H9 (cell line): ENCODE data around the gene HHIP. TPM values are rescaled to one million over a fixed set of nuclear protein-coding genes. Genes with fewer than 3 reads are reported as not detected.

Source experiments
- DNase-seq: peaks from one replicate; pipeline ENCODE4 v3.0.0-alpha.2; 2017
- H2AFZ ChIP-seq: one replicate; pipeline ENCODE4 v1.6.1; 2013; ENCODE audit warnings: mild to moderate bottlenecking, low read length, control low read depth, moderate library complexity
- H2AK5ac ChIP-seq: 2 replicates; pipeline ENCODE4 v1.6.1; 2013; ENCODE audit warnings: low read length, control low read depth, mixed read lengths; ENCODE audit not compliant: insufficient read length
- H2BK120ac ChIP-seq: one replicate; pipeline ENCODE4 v1.6.1; 2013; ENCODE audit warnings: low read depth, mild to moderate bottlenecking, low read length, control low read depth, inconsistent platforms; ENCODE audit not compliant: poor library complexity, severe bottlenecking
- H2BK12ac ChIP-seq: 2 replicates; pipeline ENCODE4 v1.6.1; 2013; ENCODE audit warnings: low read length, control low read depth, mixed read lengths, low read depth; ENCODE audit not compliant: insufficient read length
- H2BK15ac ChIP-seq: 2 replicates; pipeline ENCODE4 v1.6.1; 2013; ENCODE audit warnings: low read depth, low read length, control low read depth
- H2BK20ac ChIP-seq: one replicate; pipeline ENCODE4 v1.6.1; 2013; ENCODE audit warnings: low read depth, mild to moderate bottlenecking, low read length, control low read depth, inconsistent platforms; ENCODE audit not compliant: poor library complexity, severe bottlenecking
- H2BK5ac ChIP-seq: 2 replicates; pipeline ENCODE4 v1.6.1; 2013; ENCODE audit warnings: low read length, control low read depth, mixed read lengths; ENCODE audit not compliant: insufficient read length
- H3K14ac ChIP-seq: 2 replicates; pipeline ENCODE4 v1.6.1; 2013; ENCODE audit warnings: low read length, control low read depth; ENCODE audit not compliant: insufficient read depth
- H3K18ac ChIP-seq: 2 replicates; pipeline ENCODE4 v1.6.1; 2013; ENCODE audit warnings: low read depth, mild to moderate bottlenecking, mixed read lengths, low read length, control low read depth; ENCODE audit not compliant: insufficient read length
- H3K23ac ChIP-seq: 2 replicates; pipeline ENCODE4 v1.6.1; 2013; ENCODE audit warnings: low read length, control low read depth, mixed read lengths, low read depth; ENCODE audit not compliant: insufficient read length
- H3K23me2 ChIP-seq: 2 replicates; pipeline ENCODE4 v1.6.1; 2013; ENCODE audit warnings: low read depth, mild to moderate bottlenecking, mixed read lengths, low read length, control low read depth; ENCODE audit not compliant: insufficient read length, poor library complexity, severe bottlenecking
- H3K27ac ChIP-seq: 2 replicates; pipeline ENCODE4 v1.5.1; 2013; ENCODE audit warnings: low read length, control low read depth, mixed read lengths, low read depth; ENCODE audit not compliant: insufficient read length
- H3K27me3 ChIP-seq: 2 replicates; pipeline ENCODE4 v1.6.1; 2013; ENCODE audit warnings: low read length, control low read depth, inconsistent platforms; ENCODE audit not compliant: insufficient read depth
- H3K4ac ChIP-seq: 2 replicates; pipeline ENCODE4 v1.6.1; 2013; ENCODE audit warnings: low read depth, mild to moderate bottlenecking, control low read depth, inconsistent platforms, low read length, moderate library complexity
- H3K4me1 ChIP-seq: 2 replicates; pipeline ENCODE4 v1.6.1; 2013; ENCODE audit warnings: low read length, control low read depth, inconsistent platforms; ENCODE audit not compliant: insufficient read depth
- H3K4me2 ChIP-seq: 2 replicates; pipeline ENCODE4 v1.6.1; 2013; ENCODE audit warnings: low read length, control low read depth, mixed read lengths; ENCODE audit not compliant: insufficient read length, insufficient read depth
- H3K56ac ChIP-seq: 2 replicates; pipeline ENCODE4 v1.6.1; 2013; ENCODE audit warnings: low read depth, mild to moderate bottlenecking, mixed read lengths, low read length, control low read depth; ENCODE audit not compliant: insufficient read length
- H3K79me1 ChIP-seq: 2 replicates; pipeline ENCODE4 v1.6.1; 2013; ENCODE audit warnings: low read depth, mild to moderate bottlenecking, moderate library complexity, low read length, control low read depth, inconsistent platforms; ENCODE audit not compliant: insufficient read depth, poor library complexity, severe bottlenecking
- H3K79me2 ChIP-seq: 2 replicates; pipeline ENCODE4 v1.6.1; 2013; ENCODE audit warnings: low read length, control low read depth, inconsistent platforms; ENCODE audit not compliant: insufficient read depth
- H3K9ac ChIP-seq: 2 replicates; pipeline ENCODE4 v1.6.1; 2013; ENCODE audit warnings: low read length, control low read depth, mixed read lengths; ENCODE audit not compliant: insufficient read length; ENCODE audit errors: extremely low read depth
- H3K9me3 ChIP-seq: one replicate; pipeline ENCODE4 v1.6.1; 2013; ENCODE audit warnings: low read depth, low read length, inconsistent platforms; ENCODE audit not compliant: control insufficient read depth
- H3T11ph ChIP-seq: one replicate; pipeline ENCODE4 v1.6.1; 2013; ENCODE audit warnings: mild to moderate bottlenecking, low read length, control low read depth, inconsistent platforms
- H4K20me1 ChIP-seq: one replicate; pipeline ENCODE4 v1.6.1; 2013; ENCODE audit not compliant: control insufficient read depth, insufficient read length, insufficient read depth
- H4K5ac ChIP-seq: 2 replicates; pipeline ENCODE4 v1.6.1; 2013; ENCODE audit warnings: low read depth, mild to moderate bottlenecking, mixed read lengths, low read length, control low read depth; ENCODE audit not compliant: insufficient read length
- H4K8ac ChIP-seq: replicated peaks from 2 replicates; pipeline ENCODE4 v1.6.1; 2013; ENCODE audit warnings: low read length, control low read depth, mixed read lengths, low read depth; ENCODE audit not compliant: insufficient read length
- H4K91ac ChIP-seq: 2 replicates; pipeline ENCODE4 v1.6.1; 2013; ENCODE audit warnings: low read depth, mild to moderate bottlenecking, moderate library complexity, mixed read lengths, low read length, control low read depth; ENCODE audit not compliant: insufficient read length
- H3K27ac Mint-ChIP-seq, 3 experiments: 2 replicates in 2 of 3; 3 replicates in 1 of 3; pipeline ENCODE4 v1.8.0; 2020 to 2021; ENCODE audit warnings: mixed read lengths in 3 of 3, mild to moderate bottlenecking in 1 of 3, moderate library complexity in 1 of 3
- H3K27me3 Mint-ChIP-seq: 2 replicates; pipeline ENCODE4 v1.8.0; 2021; ENCODE audit warnings: low read depth, mild to moderate bottlenecking, moderate library complexity, mixed read lengths
- H3K36me3 Mint-ChIP-seq, 3 experiments: 2 replicates in 2 of 3; 3 replicates in 1 of 3; pipeline ENCODE4 v1.8.0; 2020 to 2021; ENCODE audit warnings: low read depth in 3 of 3, mixed read lengths in 3 of 3; ENCODE audit not compliant: insufficient read depth in 1 of 3
- H3K4me1 Mint-ChIP-seq, 2 experiments: 2 replicates each; pipeline ENCODE4 v1.8.0; 2020; ENCODE audit warnings: mixed read lengths in 2 of 2
- H3K4me3 Mint-ChIP-seq, 2 experiments: 2 replicates in 1 of 2; 3 replicates in 1 of 2; pipeline ENCODE4 v1.8.0; 2020 to 2021; ENCODE audit warnings: mild to moderate bottlenecking in 2 of 2, mixed read lengths in 2 of 2, moderate library complexity in 1 of 2
- H3K9me3 Mint-ChIP-seq, 2 experiments: 2 replicates in 1 of 2; 3 replicates in 1 of 2; pipeline ENCODE4 v1.8.0; 2020; ENCODE audit warnings: mild to moderate bottlenecking in 2 of 2, mixed read lengths in 2 of 2, moderate library complexity in 1 of 2
- CTCF ChIP-seq: fragments of 200-600 bp; sonication (generic); conservative IDR thresholded peaks from 3 replicates; pipeline ENCODE4 v1.8.0; 2021; ENCODE audit warnings: antibody characterized with exemption, mild to moderate bottlenecking
- total RNA-seq: library from RNA; stranded (reverse); gene quantifications from 2 replicates; pipeline ENCODE4 v1.2.1, GENCODE V29; 2021

The HHIP gene
- total RNA-seq, 1 experiment from 2014 or later: 3.8 TPM

- H3K36me3 Mint-ChIP-seq: no peaks in the 10 kb centered on the region
- H3K56ac ChIP-seq: no peak overlapping the region
- no peaks in the 10 kb centered on the region for H3K9me3 ChIP-seq
- H4K91ac ChIP-seq: no peak overlapping the region
- no peak overlapping the region for H2BK20ac ChIP-seq
- no peaks in the 10 kb centered on the region for H3K79me1 ChIP-seq
- no peaks in the 10 kb centered on the region for H3K27me3 Mint-ChIP-seq
- no peaks in the 10 kb centered on the region for H3K79me2 ChIP-seq
- no peak overlapping the region for H3K4me3 Mint-ChIP-seq
- no peak overlapping the region for H3K4ac ChIP-seq
- no peak overlapping the region for H3K4me2 ChIP-seq
- H3K23me2 ChIP-seq: no peaks in the 10 kb centered on the region
- no peak overlapping the region for H3K27ac ChIP-seq
- no peak overlapping the region for H3T11ph ChIP-seq
- no peak overlapping the region for H3K14ac ChIP-seq
- no peak overlapping the region for H3K23ac ChIP-seq
- peak; percentile 37 for DNase-seq
- no peak overlapping the region for H2AK5ac ChIP-seq
- no peaks in the 10 kb centered on the region for H3K4me1 ChIP-seq
- no peak overlapping the region for H3K18ac ChIP-seq
- H2AFZ ChIP-seq: no peak overlapping the region
- no peak overlapping the region for H4K5ac ChIP-seq
- H3K27ac Mint-ChIP-seq: no peak overlapping the region
- H3K9me3 Mint-ChIP-seq: no peaks in the 10 kb centered on the region
- H3K9ac ChIP-seq: no peak overlapping the region
- H2BK120ac ChIP-seq: no peak overlapping the region
- no peaks in the 10 kb centered on the region for H3K27me3 ChIP-seq
- H4K20me1 ChIP-seq: no peaks in the 10 kb centered on the region
- no peak overlapping the region for H2BK5ac ChIP-seq
- TF ChIP-seq CTCF: peak; percentile 74
- H2BK15ac ChIP-seq: no peak overlapping the region
- no peaks in the 10 kb centered on the region for H3K4me1 Mint-ChIP-seq
- no peak overlapping the region for H2BK12ac ChIP-seq
- H4K8ac ChIP-seq: no peak overlapping the region
Observed at GRCh38 chr4:144611850-144612249, 34.1 kb upstream of the HHIP start.
